ENCODE data around the gene SLC16A12.

DNA sequence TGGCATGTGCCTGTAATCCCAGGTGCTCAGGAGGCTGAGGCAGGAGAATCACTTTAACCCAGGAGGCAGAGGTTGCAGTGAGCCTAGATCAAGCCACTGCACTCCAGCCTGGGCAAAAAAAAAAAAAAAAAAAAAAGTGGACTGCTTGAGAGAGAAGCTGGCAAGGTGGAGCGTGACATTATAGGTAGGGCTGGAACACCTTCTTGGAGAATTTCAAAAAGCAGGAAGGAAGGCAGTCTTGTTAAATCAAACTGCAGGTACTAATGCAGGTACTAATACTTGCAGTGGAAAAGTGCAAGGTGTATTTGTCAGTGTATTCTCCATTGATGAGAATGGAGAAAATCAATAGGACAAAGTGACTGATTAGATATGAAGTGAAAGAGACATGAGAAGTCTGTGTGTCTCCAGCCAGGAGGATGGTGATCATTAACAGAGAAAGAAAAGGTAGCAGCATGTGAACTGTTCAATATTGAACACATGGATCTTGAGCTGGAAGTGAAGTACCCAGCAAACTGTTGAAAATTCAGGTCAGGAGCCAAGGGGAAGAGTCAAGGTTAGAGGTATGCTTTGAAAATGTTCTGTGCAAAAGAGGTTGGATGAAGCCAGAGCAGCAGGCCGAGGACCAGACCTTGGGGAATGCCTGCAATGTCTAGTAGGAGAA is 12.6 kb upstream of the SLC16A12 start:
- TF ChIP-seq, protein P1, sequence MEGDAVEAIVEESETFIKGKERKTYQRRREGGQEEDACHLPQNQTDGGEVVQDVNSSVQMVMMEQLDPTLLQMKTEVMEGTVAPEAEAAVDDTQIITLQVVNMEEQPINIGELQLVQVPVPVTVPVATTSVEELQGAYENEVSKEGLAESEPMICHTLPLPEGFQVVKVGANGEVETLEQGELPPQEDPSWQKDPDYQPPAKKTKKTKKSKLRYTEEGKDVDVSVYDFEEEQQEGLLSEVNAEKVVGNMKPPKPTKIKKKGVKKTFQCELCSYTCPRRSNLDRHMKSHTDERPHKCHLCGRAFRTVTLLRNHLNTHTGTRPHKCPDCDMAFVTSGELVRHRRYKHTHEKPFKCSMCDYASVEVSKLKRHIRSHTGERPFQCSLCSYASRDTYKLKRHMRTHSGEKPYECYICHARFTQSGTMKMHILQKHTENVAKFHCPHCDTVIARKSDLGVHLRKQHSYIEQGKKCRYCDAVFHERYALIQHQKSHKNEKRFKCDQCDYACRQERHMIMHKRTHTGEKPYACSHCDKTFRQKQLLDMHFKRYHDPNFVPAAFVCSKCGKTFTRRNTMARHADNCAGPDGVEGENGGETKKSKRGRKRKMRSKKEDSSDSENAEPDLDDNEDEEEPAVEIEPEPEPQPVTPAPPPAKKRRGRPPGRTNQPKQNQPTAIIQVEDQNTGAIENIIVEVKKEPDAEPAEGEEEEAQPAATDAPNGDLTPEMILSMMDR (IDR thresholded peaks at IDR 0.05; ENCODE audit: extremely low read depth in 1 of 2, insufficient read depth in 1 of 2, low read depth in 1 of 2, low read length in 2 of 2): no peak
- TF ChIP-seq GATA2 (IDR thresholded peaks at IDR 0.05; ENCODE audit: insufficient read depth, insufficient read length, low read depth, low read length) (no peak), POLR2A (IDR thresholded peaks at IDR 0.05; ENCODE audit: low read depth, low read length) (no peak), POLR2AphosphoS5 (IDR thresholded peaks at IDR 0.05; ENCODE audit: insufficient read depth, low read depth, low read length) (no peak), EZH2 (IDR thresholded peaks at IDR 0.05; ENCODE audit: borderline replicate concordance, low read depth, low read length, severe bottlenecking) (no peak), FOS (IDR thresholded peaks at IDR 0.05; ENCODE audit: borderline replicate concordance, insufficient read depth, low read length) (no peak), JUN (IDR thresholded peaks at IDR 0.05; ENCODE audit: borderline replicate concordance, insufficient read depth, insufficient read length, low read depth) (no peak)
- TF ChIP-seq, protein P2, sequence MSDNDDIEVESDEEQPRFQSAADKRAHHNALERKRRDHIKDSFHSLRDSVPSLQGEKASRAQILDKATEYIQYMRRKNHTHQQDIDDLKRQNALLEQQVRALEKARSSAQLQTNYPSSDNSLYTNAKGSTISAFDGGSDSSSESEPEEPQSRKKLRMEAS (IDR thresholded peaks at IDR 0.05; ENCODE audit: insufficient read depth, insufficient read length): no peak

Data from endothelial cell of umbilical vein (primary cell).